ENCODE measurements around the gene OSBPL3.

DNA sequence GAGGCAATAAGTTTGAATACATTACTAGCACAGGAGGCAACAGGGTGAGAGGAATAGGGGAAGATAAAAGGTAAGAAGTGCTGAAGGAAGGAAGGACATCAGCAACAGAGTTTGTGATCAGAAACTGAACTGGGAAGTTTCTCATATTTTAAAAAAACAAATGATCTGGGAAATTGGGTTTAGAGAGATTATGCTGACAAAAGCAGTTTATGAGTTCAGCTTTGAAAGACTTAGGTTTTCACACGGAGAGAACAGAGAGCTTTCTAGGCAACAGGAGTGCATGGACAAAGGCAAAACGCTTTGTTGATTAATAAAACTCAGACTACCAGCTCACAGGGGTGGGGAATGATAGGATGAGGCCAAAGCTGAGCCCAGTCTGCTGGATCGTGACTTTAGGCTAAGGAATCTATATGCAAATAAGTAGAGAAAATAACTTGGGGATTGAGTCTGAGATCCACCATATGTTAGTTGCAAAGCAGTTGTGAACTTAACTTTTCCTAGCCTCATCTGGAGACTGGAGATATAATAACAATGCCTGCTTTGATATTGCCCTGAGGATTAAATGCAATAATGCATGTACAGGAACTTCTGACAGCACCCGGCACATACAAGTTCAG is 4.2 kb downstream of the OSBPL3 start:
- TF ChIP-seq EZH2phosphoT487 (IDR thresholded peaks at IDR 0.05) (no peak), EZH2 (IDR thresholded peaks at IDR 0.05) (no peak)
- TF ChIP-seq, protein P1, sequence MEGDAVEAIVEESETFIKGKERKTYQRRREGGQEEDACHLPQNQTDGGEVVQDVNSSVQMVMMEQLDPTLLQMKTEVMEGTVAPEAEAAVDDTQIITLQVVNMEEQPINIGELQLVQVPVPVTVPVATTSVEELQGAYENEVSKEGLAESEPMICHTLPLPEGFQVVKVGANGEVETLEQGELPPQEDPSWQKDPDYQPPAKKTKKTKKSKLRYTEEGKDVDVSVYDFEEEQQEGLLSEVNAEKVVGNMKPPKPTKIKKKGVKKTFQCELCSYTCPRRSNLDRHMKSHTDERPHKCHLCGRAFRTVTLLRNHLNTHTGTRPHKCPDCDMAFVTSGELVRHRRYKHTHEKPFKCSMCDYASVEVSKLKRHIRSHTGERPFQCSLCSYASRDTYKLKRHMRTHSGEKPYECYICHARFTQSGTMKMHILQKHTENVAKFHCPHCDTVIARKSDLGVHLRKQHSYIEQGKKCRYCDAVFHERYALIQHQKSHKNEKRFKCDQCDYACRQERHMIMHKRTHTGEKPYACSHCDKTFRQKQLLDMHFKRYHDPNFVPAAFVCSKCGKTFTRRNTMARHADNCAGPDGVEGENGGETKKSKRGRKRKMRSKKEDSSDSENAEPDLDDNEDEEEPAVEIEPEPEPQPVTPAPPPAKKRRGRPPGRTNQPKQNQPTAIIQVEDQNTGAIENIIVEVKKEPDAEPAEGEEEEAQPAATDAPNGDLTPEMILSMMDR (IDR thresholded peaks at IDR 0.05), result no peak

Measured in neural progenitor cell (in vitro differentiated cells).